NCI-H2196 treated with DMSO at 0.1 percent for 48 hours (cell line): ENCODE measurements around the gene AQP9.

Experiments
- DNase-seq: peaks from one replicate; lab custom pipeline; 2025; ENCODE audit not compliant: unreplicated experiment; lab: John Stamatoyannopoulos, UW

The AQP9 gene

DNA sequence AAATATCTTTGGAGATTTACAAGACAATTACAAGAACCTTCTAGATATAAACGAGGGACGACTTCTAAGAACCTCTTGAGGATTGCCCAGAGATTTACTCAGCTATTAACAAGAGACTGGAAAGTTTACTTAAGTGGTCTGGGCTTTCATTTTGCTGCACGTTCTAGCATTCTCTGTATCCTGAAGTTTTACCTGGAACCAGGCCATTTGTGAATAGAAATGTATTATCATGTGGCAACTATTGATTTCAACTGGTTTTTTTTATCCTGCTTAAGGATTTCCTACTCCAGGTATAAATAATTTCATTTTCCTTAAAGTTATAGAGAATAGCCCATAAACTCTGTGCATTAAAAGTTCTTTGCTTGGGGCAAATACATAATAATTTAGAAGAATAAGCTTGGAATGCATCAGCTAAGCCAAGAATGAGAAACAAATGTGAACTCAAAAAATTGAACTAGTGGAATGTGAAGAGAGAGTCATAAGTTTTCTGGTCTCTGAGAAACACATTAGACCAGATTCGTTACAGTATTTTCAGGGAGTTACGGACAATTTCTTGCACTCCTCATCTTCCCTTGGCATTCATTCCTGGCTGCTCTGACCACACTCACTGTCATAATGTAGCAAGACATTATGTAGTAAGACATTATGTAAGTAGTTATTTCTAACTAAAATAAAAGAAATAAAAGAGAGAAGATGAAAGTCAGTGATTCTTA, 1.3 kb downstream of the AQP9 start:
- DNase-seq, result no peak

DNA sequence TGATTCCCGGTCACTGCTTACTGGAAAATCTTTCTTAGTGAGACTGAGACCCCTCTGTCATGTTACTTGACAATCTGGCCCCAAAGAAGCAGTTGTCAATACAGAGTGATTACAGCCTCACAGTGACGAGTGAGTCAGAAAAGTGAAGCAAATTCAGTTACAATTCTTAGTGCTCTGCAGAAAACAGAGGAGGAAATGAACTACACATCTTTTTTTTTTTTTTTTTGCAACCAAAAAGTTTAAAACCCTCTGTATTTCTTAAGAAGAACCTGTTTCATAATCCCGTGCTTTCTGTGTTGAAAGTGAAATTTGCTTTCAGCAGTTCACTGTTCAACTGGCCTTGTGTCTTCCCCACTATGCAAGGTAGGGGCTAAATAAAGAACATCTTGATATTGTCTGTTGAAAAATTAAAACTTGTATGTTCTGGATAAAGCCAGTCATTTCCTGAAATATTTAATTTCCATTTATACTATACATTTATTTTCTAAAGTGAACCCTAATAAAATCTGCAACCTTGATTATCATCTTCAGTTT, 1.9 kb downstream of the AQP9 start:
- no peak for DNase-seq

DNA sequence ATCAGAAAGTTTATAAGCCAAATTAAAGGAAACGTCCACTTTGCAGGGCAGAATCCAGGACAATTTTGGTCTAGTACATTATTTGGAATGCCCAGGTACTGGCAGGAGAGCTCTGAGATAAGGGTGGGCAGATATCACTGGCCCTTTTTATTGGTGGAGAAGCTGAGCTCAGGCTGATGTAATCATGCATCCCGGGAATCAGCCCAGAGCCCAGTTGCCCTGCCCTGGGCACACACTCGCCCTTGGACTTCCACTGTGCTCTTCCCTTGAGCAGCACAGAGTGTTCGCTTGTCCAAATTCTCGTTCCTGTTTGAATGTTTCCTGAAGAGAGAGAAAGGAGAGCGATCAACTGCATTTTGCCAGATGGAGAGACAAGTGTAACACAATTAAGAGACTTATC, 3.7 kb downstream of the AQP9 start:
- DNase-seq, result no peak

DNA sequence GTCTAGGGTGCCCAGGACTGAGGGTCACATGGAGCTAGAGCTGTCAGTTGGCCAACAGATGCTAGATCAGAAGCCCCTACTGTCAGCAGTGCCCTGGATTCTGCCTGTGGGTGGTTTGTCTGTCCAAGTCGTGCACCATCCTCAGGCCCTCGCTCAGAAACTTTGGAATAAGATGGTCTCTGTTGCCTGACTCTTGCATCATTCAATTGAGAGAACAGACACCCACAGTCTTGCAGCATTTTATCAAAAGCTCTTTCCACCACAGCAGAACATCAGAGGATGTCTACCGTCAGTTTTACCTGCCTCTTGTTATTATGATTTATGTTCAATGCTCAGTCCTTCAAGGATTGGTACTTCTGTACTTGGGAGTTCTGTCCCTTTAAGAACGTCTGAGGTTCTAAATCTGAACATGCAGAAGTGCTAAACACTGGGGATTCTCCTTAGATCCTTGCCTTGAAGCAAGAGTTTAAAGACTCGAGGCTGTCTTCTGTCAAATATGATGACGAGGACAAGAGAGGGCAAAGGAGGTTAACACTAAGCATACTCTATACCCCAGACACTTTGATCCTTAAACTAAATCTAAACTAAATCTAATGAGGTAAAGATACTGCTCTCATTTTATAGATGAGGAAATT, 4.8 kb downstream of the AQP9 start:
- no peak for DNase-seq

DNA sequence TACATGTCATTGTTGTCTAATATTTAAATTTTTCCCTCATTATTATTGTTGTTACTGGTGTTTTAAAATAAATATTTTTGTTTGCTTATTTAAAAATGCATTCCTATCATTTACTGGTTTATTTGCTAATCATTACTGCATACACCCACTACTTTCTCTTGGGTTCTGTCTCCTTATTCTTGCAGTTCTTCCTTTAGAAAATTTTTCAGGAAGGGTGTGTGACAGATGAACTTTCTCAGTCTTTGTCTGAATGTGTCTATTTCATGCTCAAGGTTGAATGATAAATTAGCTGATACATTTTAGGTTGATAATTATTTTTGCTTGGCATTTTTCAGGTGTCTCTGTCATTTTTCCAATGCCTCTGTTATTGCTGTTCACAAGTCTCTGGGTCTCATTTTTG, 7.4 kb downstream of the AQP9 start:
- DNase-seq, result no peak

DNA sequence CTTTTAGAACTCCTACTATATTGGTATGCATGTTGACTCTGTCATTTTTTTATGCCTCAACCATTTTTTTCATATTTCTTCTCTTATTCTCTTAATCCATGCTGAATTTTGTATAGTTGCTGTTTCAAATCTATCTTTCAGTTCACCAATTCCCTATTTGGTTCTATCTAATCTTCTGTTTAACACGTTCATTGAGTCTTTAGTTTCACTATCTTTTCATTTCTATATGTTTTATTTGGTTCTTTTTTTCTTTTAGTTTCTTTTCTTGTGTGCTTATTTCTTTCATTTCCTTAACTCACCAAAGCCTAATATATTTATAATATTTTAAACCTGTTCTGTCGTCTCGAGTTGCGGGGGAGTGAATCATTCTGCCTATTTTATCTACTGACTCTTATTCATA, 8.0 kb downstream of the AQP9 start:
- no peak for DNase-seq

DNA sequence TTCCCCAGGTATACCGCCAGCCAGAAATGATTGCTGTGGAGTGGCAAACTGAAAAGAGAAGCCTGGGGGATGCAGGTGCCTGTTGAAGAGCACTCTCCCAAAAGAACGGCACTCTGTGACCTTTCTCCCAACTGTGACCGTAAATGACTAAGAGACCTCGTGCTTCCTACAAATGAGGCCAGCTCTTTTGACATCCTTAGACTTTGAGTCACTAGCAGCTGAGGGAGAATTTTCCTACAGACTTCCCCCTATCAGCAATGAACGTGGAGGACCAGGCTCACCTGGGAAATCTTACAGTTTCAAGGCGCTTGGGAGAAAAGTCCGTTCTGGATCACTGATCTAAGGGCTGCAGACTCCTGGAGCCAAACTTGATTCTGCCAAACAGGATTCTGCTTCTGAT, 8.6 kb downstream of the AQP9 start:
- DNase-seq, result no peak

DNA sequence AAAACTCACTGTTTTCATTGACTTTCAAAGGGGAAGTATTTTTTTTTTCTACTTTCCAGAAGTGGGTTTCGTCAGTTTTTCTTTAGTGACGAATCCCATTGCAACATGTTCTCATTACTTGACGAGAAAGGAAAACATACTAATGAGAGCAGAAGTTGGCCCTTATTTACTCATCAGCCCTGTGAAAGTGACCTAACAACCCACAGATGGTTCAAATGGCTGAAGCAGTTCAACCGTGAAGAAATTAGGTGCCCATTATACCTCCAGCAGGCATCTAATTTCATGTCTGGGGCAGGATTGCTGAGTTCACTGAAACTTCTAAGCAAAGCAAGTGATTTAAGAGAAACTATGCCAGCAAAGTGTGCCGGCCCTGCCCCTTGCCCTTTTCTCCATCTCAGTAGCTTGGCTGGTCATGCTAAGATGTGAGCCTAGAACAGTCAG, 9.0 kb downstream of the AQP9 start:
- DNase-seq, result no peak

DNA sequence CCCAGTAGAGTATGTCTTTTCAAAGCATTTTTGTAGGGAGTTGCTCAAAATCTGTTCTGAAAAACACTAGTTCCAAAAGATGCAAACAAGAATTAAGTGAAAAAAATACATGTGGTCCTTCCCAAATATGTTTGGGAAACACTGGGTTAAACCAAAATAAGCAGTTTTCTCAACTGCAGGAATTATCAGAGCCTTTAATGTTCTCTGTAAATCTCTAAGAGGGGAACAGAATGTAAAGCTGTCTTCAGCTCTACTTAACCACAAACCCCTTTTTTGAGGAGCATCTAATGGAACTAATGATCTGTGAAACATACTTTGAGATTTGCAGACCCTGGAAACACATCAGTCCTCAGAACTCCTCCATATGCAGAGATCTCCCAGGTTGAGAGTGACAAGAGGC, 9.9 kb downstream of the AQP9 start:
- no peak for DNase-seq

DNA sequence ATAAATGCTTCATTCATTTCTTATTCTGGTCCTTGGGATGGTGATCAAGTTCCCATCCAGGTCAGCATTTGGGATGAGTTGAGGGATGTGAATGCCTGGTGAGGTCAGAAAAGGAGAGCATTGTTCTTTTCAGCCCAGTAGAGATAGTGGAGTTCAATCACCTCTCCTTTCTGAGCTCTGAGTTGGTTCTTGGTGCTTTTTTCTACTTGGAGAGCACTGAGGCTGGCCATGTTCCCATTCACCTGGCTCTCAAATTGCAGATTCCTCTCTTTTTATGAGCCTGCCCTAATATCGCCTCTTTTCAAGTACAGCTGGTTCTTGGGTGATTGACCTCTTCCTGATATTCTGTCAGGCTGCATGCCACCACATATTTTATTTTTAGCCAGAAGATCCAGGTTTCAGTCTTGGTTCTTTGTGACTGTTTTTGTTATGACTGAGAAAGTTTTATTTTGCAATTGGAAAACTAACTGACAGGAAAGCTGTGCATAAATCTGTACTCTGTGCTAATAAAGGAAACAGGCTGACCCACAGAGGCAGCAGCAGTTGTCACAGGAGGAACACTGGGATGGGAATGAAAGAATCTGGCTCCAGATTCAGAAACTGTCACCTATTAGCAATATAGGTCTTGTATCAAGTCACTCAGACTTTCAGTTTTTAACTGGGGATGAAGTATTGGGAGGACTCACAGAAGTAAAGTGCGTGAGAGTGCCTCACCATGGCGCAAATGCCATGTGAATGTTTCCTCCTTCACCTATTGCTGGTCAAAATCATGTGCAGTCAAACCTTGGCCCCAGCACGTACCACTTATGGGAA, 10.7 kb downstream of the AQP9 start:
- no peak for DNase-seq

DNA sequence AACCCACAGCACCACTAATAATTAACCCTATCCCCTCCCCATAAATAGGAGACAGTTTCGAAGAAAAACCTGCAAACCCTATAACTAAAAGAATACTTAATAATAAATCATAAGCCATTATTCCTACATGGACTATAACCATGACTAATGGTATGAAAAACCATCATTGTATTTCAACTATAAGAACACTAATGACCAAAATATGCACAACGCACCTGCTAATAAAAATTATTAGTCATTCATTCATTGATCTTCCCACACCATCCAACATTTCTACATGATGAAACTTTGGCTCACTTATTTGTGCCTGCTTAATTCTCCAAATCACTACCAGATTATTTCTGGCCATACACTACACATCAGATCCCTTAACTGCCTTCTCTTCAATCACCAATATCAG, 16.6 kb downstream of the AQP9 start:
- no peak for DNase-seq

DNA sequence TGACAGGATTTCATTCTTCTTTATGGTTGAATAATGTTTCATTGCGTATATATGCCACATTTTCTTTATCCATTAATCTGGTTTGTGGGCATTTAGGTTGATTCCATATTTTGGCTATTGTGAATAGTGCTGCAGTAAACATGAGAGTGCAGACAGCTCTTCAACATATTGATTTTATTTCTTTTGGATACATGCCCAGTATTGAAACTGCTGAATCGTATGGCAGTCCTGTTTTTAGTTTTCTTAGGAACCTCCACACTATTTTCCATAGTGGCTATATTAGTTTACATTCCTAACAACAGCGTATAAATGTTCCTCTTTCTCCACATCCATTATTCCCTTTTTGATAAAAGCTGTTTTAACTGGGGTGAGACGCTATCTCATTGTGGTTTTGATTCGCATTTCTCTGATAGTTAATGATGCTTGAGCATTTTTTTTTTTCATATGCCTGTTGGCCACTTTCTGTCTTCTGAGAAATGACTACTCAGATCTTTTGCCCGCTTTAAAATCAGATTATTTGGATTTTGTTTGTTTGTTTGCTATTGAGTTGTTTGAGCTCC, 21.7 kb downstream of the AQP9 start:
- DNase-seq, result no peak

DNA sequence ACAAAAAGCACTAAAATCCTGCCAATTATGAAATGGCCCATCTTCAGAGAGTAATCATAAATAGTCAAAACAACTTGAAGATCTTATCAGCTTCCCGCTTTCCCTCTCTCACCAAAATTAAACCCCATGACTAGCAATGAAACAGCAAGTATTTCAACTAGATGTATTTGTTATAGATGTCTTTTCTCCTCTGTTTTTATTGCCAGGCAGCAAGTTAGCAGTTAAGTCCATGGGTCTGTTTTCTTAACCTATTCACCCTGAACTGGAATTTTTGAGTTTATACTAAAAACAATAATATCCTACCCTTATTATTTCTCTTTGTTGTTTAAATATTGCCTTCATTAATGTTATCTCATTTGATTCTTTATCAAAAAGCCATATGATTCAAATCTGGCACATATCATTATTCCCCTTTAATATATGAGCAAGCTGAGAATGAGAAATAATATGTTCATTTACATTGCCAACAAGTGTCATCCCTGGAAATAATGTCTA, 23.3 kb downstream of the AQP9 start:
- DNase-seq, result no peak

DNA sequence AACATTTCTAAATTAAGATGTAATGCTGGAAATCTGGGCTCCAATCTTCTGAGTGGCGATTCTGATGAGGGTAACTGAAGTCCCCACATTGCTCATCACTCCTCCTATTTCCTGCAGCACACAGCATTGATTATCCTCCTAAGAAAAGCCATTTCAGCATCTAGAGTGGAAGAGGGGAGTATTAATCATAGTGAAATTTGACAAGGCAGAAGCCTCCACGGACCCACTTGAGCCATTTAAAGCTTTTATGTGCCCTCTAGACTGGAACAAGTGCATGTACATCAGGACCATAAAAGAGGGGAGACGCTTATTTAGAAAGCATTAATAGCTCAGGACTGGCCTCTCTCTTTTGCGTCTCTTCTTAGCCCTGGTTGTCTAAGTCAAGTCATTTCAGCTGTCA, 25.8 kb downstream of the AQP9 start:
- DNase-seq, result no peak

DNA sequence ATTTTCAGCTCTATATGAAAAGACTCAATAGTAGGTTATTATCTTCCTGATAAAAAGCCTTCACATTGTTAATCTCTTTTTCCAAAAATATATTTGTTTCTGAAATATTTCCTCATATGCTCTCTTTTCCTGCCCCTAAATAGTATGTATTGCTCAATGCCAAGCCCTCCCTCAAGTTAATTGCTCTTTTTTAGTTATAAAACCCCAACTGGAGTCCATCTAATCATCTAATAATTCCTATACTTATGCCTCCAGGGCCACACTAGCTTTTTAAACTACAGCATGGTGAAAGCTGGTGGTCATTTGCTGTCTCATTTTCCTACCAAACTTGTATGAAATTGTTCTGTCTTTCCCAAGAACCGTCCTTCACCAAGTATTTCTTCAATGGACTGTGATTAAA, 26.7 kb downstream of the AQP9 start:
- no peak for DNase-seq

DNA sequence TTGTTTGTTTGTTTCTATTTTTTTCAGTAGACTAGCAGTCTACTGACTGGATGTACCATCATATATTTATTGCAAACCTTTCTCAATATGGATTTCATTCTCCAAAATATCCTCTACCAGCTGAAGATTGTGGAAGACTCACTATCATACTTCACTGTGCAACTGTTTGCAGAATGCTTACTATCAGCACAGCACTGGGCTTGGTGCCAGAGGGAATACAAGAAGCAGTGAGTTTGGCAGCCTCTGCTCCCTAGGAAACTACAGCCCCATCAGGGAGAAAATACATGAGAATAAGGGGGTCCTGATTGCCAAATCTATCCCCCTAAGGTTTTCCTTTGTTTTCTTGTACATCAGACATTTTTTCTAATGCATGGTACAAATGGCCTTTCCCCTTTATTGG, 27.5 kb downstream of the AQP9 start:
- no peak for DNase-seq

DNA sequence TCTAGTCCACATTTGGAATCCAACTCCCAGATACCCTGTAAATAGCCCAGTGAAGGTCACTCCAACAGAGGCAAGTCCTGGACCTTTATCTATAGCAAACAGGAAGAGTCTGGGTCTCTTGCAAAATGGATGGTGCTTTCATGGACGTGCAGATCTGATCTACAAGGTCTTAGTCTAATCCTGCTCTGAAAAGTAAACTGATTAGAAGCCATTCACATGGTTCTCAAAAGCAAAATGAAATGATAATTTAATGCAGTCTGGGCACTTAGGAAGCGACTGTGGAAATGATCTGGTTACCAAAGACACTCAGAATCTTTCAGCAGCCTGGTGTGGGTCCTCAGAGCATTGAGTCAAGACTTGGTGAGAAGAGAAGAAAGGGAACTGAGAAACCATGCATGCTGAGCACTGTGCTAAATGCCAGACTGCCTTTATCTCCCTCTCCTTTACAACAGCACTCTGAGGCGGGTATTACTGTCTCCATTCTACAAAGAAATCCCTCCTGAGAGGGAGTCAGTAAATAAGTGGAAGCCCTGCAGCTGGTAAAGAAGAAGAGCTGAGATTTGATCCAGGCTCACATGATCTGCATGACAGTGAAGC, 29.0 kb downstream of the AQP9 start:
- DNase-seq, result no peak

DNA sequence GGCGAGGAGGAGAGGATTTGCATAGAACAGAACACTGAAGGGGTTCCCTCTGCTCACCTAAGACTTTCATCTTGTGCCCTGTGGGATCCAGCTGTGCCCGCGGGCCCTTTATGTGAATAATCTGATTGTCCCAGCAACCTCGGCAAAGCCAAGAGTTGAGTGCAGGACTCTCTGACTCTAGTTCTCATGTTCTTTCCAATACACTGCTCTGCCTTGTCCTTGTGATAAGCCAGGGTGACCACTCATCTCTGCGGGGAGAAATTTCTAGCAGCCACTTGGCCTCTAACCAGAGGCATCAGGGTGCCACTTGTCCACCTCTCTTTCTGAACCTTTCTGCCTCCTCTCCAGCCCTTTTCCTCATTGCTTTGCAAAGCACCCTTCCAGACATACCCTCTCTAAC, 31.8 kb downstream of the AQP9 start:
- no peak for DNase-seq

DNA sequence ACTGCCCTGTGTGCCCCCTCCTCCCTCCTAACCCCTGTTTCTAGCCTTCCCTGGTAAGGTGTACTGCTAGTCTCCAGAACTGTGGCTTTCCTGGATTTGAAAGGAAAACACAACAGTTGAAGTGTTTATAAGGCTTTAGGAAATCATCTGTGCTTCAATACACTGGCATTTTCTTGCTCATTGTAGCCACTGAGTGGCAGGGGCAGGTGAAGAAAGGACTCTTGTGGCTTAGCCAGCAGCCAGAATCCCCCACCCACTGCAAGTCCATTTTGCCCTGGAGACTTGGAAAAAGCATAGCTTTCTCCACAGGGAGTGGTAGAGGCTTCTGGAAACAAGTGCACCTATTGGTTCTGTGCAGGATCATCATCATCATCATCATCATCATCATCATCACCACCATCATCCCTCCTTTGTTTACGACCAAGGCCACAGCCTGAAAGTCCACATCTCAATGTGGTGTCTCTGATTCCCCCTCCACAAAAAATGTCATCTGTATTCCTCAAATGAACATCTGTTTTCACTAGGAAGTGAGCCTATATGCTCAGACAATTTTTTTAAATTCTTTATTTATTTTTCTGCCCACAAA, 33.4 kb downstream of the AQP9 start:
- DNase-seq, result no peak

DNA sequence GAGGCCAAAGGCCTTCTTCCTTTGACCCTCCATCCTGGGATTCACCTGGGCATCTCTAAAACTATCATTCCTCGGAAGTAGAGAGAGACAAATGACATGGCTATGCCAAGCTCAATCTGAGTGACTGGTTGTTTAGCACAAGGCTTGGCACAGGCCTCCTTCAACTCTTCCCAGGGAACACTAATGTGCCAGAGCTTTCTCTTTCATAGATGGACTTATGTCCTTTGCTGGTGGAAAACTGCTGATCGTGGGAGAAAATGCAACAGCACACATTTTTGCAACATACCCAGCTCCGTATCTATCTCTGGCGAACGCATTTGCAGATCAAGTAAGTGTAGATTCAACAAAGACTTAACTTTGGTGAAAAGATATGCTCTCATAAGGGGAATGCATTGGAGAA, 36.5 kb downstream of the AQP9 start:
- no peak for DNase-seq

DNA sequence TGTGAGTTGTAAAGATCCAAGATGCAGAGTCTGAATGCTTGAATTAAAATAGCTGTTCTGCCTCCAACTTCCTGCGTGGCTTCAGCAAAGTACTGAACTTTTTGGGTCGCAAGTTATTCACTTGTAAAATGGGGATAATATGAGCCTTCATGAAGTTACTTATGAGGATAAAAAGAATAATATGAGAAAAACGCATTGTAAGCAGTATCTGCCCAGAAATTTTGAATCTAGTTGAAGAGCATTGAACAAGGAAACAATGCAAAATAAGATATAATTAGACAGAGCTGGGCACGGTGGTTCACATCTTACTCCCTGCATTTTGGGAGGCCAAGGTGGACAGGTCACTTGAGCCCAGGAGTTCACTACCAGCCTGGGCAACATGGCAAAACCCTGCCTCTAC, 37.8 kb downstream of the AQP9 start:
- DNase-seq, result no peak
